ENCODE measurements around the gene PTPRT. TPM values are rescaled to one million over a fixed set of nuclear protein-coding genes. Genes with fewer than 3 reads are reported as not detected.

PTPRT gene
- total and polyA plus RNA-seq, 2 donors (not counting 1 experiment from before 2014, with no cell fraction given): not detected

DNA sequence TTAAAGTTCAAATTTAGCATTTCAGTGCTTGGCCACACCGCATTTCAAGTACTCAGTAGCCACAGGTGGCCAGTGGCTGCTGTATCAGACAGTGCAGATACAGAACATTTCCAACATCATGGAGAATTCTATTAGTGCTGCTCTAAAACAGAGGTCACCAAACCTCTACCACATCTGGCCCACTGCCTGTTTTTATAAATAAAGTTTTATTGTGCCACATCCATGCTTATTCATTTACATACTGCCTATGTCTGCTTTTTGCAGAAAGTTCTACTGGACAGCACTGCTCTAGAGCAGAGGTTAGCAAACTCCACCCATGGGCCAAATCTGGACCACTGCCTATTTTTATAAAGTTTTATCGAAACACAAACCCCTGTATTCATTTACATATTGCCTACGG is 3.7 kb upstream of the PTPRT start:
- H3K79me2 ChIP-seq (ENCODE audit: control insufficient read depth, insufficient read depth, low read length): no peaks in the 10 kb centered on the region
- H3K9me3 ChIP-seq (ENCODE audit: control insufficient read depth, insufficient read depth, low read depth, low read length): no peaks in the 10 kb centered on the region
- no peaks in the 10 kb centered on the region for H3K4me1 ChIP-seq (ENCODE audit: control insufficient read depth, extremely low read depth, insufficient read depth, low read length)
- no peaks in the 10 kb centered on the region for H3K36me3 ChIP-seq (ENCODE audit: control insufficient read depth, insufficient read depth, low read length)
- no peak overlapping the region for H3K4me2 ChIP-seq (ENCODE audit: extremely low read depth, insufficient read depth, low read length)
- no peaks in the 10 kb centered on the region for H4K20me1 ChIP-seq (ENCODE audit: control insufficient read depth, extremely low read depth, insufficient read depth, low read length)
- no peak overlapping the region for H3K4me3 ChIP-seq (replicated peaks in 1 of 4; ENCODE audit: control extremely low read depth in 1 of 4, insufficient read depth in 1 of 4, low read depth in 3 of 4, low read length in 4 of 4)
- DNase-seq (ENCODE audit: low read depth in 2 of 2): no peak
- no peak overlapping the region for H2AFZ ChIP-seq (ENCODE audit: low read length)
- TF ChIP-seq CTCF (conservative IDR thresholded peaks at IDR 0.05 in 1 of 2, IDR thresholded peaks at IDR 0.05 in 1 of 2; ENCODE audit: low read depth in 1 of 2, low read length in 2 of 2): no peak
- TF ChIP-seq EZH2 (IDR thresholded peaks at IDR 0.05; ENCODE audit: low read length, missing control alignments): no peak
- H3K27ac ChIP-seq (ENCODE audit: insufficient read depth, low read length): no peak overlapping the region
- peaks cover 3% of the 10 kb centered on the region for H3K27me3 ChIP-seq (ENCODE audit: control insufficient read depth, insufficient read depth, low read length)
- H3K9ac ChIP-seq (ENCODE audit: insufficient read depth, low read length): no peak overlapping the region

DNA sequence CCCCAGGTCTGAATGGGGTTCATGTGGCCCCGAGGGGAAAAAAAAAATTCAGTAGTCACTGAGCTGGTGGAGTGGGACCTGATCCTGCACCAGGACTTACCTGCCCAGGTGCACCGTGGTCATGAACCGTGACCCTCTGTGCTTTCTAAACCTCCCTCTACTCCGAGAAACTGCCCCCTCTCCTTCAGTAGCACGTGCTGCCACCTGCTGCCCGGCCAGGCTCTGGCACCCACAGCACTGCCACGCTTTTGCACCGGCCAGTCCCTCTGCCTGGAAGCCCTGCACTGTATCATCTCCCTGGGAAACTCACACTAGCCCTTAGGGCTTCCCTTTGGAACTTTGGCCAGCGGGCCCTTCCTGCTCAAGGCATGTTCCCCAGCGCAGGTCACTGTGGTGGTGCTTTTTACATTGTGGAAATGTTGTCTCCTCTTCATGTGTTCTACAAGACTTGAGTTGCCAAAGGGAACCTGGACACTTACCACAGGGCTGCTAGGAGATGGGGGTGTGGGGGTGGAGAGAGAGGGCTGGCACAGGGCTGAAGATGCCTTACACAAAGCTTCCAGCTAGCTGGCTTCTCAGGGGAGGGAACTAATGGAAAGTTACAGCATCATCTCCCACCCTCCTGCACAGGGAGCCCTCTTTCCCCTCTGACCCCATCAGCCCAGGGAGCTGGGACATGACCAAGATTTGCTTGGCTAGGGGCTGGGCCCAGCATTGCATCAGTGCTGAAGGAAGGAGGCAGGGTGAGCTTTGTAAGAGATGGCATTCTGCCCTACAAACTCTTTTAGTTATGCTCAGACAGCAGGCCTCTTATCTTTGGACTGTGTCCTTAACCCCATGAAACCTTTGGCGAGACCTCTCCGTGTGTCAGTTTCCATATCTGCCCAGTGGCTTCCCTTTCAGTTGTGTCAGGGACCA is 2.5 kb upstream of the PTPRT start:
- H3K79me2 ChIP-seq (ENCODE audit: control insufficient read depth, insufficient read depth, low read length): no peaks in the 10 kb centered on the region
- peaks cover 7% of the 10 kb centered on the region for H3K27me3 ChIP-seq (ENCODE audit: control insufficient read depth, insufficient read depth, low read length)
- TF ChIP-seq EZH2 (IDR thresholded peaks at IDR 0.05; ENCODE audit: low read length, missing control alignments) (no peak), CTCF (conservative IDR thresholded peaks at IDR 0.05 in 1 of 2, IDR thresholded peaks at IDR 0.05 in 1 of 2; ENCODE audit: low read depth in 1 of 2, low read length in 2 of 2) (peak in 1 of 2 donors; percentile 16)
- H4K20me1 ChIP-seq (ENCODE audit: control insufficient read depth, extremely low read depth, insufficient read depth, low read length): no peaks in the 10 kb centered on the region
- H3K4me2 ChIP-seq (ENCODE audit: extremely low read depth, insufficient read depth, low read length): no peak overlapping the region
- no peaks in the 10 kb centered on the region for H3K36me3 ChIP-seq (ENCODE audit: control insufficient read depth, insufficient read depth, low read length)
- no peak overlapping the region for H2AFZ ChIP-seq (ENCODE audit: low read length)
- DNase-seq (ENCODE audit: low read depth in 2 of 2): no peak
- no peak overlapping the region for H3K27ac ChIP-seq (ENCODE audit: insufficient read depth, low read length)
- no peaks in the 10 kb centered on the region for H3K4me1 ChIP-seq (ENCODE audit: control insufficient read depth, extremely low read depth, insufficient read depth, low read length)
- no peaks in the 10 kb centered on the region for H3K9me3 ChIP-seq (ENCODE audit: control insufficient read depth, insufficient read depth, low read depth, low read length)
- no peak overlapping the region for H3K9ac ChIP-seq (ENCODE audit: insufficient read depth, low read length)
- no peak overlapping the region for H3K4me3 ChIP-seq (replicated peaks in 1 of 4; ENCODE audit: control extremely low read depth in 1 of 4, insufficient read depth in 1 of 4, low read depth in 3 of 4, low read length in 4 of 4)

- H2AFZ ChIP-seq (ENCODE audit: low read length): no peak overlapping the region
- H4K20me1 ChIP-seq (ENCODE audit: control insufficient read depth, extremely low read depth, insufficient read depth, low read length): no peaks in the 10 kb centered on the region
- H3K27ac ChIP-seq (ENCODE audit: insufficient read depth, low read length): no peak overlapping the region
- no peak overlapping the region for H3K4me3 ChIP-seq (replicated peaks in 1 of 4; ENCODE audit: control extremely low read depth in 1 of 4, insufficient read depth in 1 of 4, low read depth in 3 of 4, low read length in 4 of 4)
- H3K9ac ChIP-seq (ENCODE audit: insufficient read depth, low read length): no peak overlapping the region
- no peaks in the 10 kb centered on the region for H3K36me3 ChIP-seq (ENCODE audit: control insufficient read depth, insufficient read depth, low read length)
- H3K4me1 ChIP-seq (ENCODE audit: control insufficient read depth, extremely low read depth, insufficient read depth, low read length): no peaks in the 10 kb centered on the region
- H3K79me2 ChIP-seq (ENCODE audit: control insufficient read depth, insufficient read depth, low read length): no peaks in the 10 kb centered on the region
- no peak for TF ChIP-seq CTCF (conservative IDR thresholded peaks at IDR 0.05 in 1 of 2, IDR thresholded peaks at IDR 0.05 in 1 of 2; ENCODE audit: low read depth in 1 of 2, low read length in 2 of 2)
- TF ChIP-seq EZH2 (IDR thresholded peaks at IDR 0.05; ENCODE audit: low read length, missing control alignments): no peak
- H3K27me3 ChIP-seq (ENCODE audit: control insufficient read depth, insufficient read depth, low read length): peaks cover 7% of the 10 kb centered on the region
- H3K4me2 ChIP-seq (ENCODE audit: extremely low read depth, insufficient read depth, low read length): no peak overlapping the region
- no peak for DNase-seq (ENCODE audit: low read depth in 2 of 2)
- H3K9me3 ChIP-seq (ENCODE audit: control insufficient read depth, insufficient read depth, low read depth, low read length): no peaks in the 10 kb centered on the region
Measured at GRCh38 chr20:43191143-43191542, 1.4 kb upstream of the PTPRT start.
